ENCODE results near the gene ABL1. TPM values are rescaled to one million over a fixed set of nuclear protein-coding genes. Genes with fewer than 3 reads are reported as not detected.
"Not testable (repeated sequence)": the region's sequence is repeated elsewhere in the genome, so short reads cannot be mapped to it uniquely, and the experiment has no call there.

Gene ABL1
- polyA plus RNA-seq, 1 donor from 2014 or later: 18.5 TPM

DNA sequence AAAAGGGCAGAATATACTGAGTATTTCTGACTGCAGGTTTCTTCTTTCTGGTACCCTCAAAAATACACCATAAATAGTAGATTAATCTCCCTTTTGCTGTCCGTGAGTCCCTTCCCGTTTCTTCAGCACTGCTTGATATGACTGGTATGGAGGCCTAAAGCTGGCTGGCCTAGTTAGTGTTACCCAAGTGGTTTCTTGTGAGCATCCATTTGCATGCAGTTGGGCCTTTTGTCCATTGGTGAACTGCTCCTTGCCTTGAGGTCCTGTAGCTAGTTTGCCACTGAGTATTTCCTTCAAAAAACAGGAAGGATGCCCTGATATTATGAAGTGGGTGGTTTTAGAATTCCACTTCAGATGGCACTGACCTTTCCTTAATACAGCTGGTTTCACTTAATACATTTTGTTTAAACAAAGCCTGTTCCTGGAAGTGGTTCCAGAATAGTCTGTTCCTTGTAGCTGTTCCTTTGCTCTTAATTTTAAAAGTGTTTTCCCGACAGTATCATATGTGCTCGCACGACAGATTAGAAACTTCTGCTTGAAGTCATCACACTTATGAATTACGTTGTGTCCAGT lies 40.0 kb upstream of the ABL1 start:
- H3K9me3 ChIP-seq (ENCODE audit: low read length): no peaks in the 10 kb centered on the region
- no peaks in the 10 kb centered on the region for H3K27me3 ChIP-seq (ENCODE audit: insufficient read depth, low read depth, low read length)

DNA sequence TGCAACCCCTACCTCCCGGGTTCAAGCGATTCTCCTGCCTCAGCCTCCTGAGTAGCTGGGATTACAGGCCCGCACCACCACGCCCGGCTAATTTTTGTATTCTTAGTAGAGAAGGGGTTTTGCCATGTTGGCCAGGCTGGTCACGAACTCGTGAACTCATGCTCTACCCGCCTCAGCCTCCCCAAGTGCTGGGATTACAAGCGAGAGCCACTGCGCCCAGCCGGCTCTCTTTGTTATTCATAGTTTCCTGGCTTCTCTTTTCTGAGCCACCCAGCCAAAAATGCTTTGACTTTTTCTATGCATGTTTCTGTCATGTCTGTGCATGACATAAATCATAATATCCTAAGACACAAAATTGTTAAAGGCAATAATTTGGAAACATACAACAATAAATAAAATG lies 31.9 kb upstream of the ABL1 start:
- H3K27ac ChIP-seq (ENCODE audit: low read length); H3K4me2 ChIP-seq (ENCODE audit: low read length): not testable (repeated sequence)

More for the DNA sequence above, 40.0 kb upstream of the ABL1 start:
- Histone ChIP-seq H3K4me3 (ENCODE audit: low read length) (no peak overlapping the region), H2AFZ (ENCODE audit: low read depth, low read length) (no peak overlapping the region), H3K79me2 (replicated peaks; ENCODE audit: insufficient read depth, low read length) (no peaks in the 10 kb centered on the region), H4K20me1 (ENCODE audit: insufficient read depth) (no peaks in the 10 kb centered on the region), H3K27ac (ENCODE audit: low read length) (no peak overlapping the region), H3K36me3 (ENCODE audit: insufficient read depth, low read length) (no peaks in the 10 kb centered on the region), H3K9ac (ENCODE audit: low read length) (no peak overlapping the region), H3F3A (ENCODE audit: insufficient read depth, low read length, poor library complexity, severe bottlenecking) (no peaks in the 10 kb centered on the region), H3K9me2 (ENCODE audit: insufficient read depth, low read length) (no peaks in the 10 kb centered on the region), H3K4me2 (ENCODE audit: low read length) (no peak overlapping the region)
- no peak for TF ChIP-seq TAF1 (IDR thresholded peaks at IDR 0.05; ENCODE audit: low read depth)
- TF ChIP-seq, protein P1, sequence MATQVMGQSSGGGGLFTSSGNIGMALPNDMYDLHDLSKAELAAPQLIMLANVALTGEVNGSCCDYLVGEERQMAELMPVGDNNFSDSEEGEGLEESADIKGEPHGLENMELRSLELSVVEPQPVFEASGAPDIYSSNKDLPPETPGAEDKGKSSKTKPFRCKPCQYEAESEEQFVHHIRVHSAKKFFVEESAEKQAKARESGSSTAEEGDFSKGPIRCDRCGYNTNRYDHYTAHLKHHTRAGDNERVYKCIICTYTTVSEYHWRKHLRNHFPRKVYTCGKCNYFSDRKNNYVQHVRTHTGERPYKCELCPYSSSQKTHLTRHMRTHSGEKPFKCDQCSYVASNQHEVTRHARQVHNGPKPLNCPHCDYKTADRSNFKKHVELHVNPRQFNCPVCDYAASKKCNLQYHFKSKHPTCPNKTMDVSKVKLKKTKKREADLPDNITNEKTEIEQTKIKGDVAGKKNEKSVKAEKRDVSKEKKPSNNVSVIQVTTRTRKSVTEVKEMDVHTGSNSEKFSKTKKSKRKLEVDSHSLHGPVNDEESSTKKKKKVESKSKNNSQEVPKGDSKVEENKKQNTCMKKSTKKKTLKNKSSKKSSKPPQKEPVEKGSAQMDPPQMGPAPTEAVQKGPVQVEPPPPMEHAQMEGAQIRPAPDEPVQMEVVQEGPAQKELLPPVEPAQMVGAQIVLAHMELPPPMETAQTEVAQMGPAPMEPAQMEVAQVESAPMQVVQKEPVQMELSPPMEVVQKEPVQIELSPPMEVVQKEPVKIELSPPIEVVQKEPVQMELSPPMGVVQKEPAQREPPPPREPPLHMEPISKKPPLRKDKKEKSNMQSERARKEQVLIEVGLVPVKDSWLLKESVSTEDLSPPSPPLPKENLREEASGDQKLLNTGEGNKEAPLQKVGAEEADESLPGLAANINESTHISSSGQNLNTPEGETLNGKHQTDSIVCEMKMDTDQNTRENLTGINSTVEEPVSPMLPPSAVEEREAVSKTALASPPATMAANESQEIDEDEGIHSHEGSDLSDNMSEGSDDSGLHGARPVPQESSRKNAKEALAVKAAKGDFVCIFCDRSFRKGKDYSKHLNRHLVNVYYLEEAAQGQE (IDR thresholded peaks at IDR 0.05; ENCODE audit: borderline replicate concordance): no peak
- no peak for TF ChIP-seq RAD21 (conservative IDR thresholded peaks at IDR 0.05)

DNA sequence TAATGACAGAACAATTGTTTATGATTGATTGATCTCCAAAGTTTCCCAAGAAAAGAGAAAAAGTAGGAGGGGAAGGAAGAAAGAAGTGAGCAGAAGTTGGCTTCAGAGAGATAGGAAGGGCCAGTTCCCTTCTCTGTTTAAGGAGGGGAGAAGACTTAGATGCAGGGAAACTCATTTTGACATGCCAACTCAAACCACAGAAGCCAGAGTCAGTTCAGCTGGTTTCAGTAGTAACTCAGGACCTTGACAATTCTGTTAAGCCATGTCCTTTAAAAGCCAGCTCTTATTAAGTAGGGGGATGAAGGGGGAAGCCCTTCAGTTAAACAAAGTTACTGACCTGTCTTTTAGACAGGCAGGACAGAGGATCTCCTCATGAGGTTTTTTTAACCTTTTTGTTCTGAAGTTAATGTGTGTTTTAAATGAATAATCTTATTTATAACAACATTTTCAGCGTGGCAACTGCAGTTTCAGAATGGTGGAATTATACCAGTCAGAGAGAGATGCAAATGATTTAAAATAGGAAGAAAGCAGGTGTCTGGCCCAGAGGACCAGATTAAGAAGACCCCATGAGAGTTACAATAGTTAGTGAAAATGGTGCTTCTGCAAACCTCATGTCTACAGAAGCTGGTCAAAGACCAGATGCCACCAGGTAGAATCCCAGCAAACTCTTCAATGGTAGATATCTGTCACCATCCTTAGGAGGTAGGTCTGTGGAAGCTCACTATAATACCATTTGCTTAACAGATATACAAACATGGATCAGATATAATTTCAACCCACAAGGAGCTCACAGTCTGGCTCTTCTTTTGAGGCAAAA lies 29.3 kb upstream of the ABL1 start:
- Histone ChIP-seq H3K4me3 (ENCODE audit: low read length) (no peak overlapping the region), H3K27ac (ENCODE audit: low read length) (no peak overlapping the region)

More for the DNA sequence above, 31.9 kb upstream of the ABL1 start:
- H2AFZ ChIP-seq (ENCODE audit: low read depth, low read length); H3K79me2 ChIP-seq (replicated peaks; ENCODE audit: insufficient read depth, low read length); H3K27me3 ChIP-seq (ENCODE audit: insufficient read depth, low read depth, low read length); H3K9me2 ChIP-seq (ENCODE audit: insufficient read depth, low read length); H3K9me3 ChIP-seq (ENCODE audit: low read length); H3K36me3 ChIP-seq (ENCODE audit: insufficient read depth, low read length); H3K4me3 ChIP-seq (ENCODE audit: low read length); H4K20me1 ChIP-seq (ENCODE audit: insufficient read depth); H3K9ac ChIP-seq (ENCODE audit: low read length); H3F3A ChIP-seq (ENCODE audit: insufficient read depth, low read length, poor library complexity, severe bottlenecking): not testable (repeated sequence)

More for the DNA sequence above, 29.3 kb upstream of the ABL1 start:
- Histone ChIP-seq H3K36me3 (ENCODE audit: insufficient read depth, low read length) (no peaks in the 10 kb centered on the region), H3K9me3 (ENCODE audit: low read length) (no peaks in the 10 kb centered on the region), H3K9me2 (ENCODE audit: insufficient read depth, low read length) (no peaks in the 10 kb centered on the region), H3K27me3 (ENCODE audit: insufficient read depth, low read depth, low read length) (no peaks in the 10 kb centered on the region), H3K4me2 (ENCODE audit: low read length) (no peak overlapping the region), H3F3A (ENCODE audit: insufficient read depth, low read length, poor library complexity, severe bottlenecking) (no peaks in the 10 kb centered on the region), H3K79me2 (replicated peaks; ENCODE audit: insufficient read depth, low read length) (no peaks in the 10 kb centered on the region), H3K9ac (ENCODE audit: low read length) (no peak overlapping the region), H4K20me1 (ENCODE audit: insufficient read depth) (no peaks in the 10 kb centered on the region), H2AFZ (ENCODE audit: low read depth, low read length) (no peak overlapping the region)
- no peak for TF ChIP-seq EZH2 (IDR thresholded peaks at IDR 0.05; ENCODE audit: borderline replicate concordance, insufficient read depth, low read length, poor library complexity, severe bottlenecking)
- TF ChIP-seq MXI1 (conservative IDR thresholded peaks at IDR 0.05; ENCODE audit: poor library complexity, severe bottlenecking): no peak
- TF ChIP-seq RAD21 (conservative IDR thresholded peaks at IDR 0.05): no peak
- TF ChIP-seq POLR2AphosphoS5 (IDR thresholded peaks at IDR 0.05): no peak
- TF ChIP-seq, protein P1 (IDR thresholded peaks at IDR 0.05; ENCODE audit: borderline replicate concordance): no peak
- no peak for TF ChIP-seq EP300 (conservative IDR thresholded peaks at IDR 0.05; ENCODE audit: poor library complexity, severe bottlenecking)
- TF ChIP-seq, protein P2, sequence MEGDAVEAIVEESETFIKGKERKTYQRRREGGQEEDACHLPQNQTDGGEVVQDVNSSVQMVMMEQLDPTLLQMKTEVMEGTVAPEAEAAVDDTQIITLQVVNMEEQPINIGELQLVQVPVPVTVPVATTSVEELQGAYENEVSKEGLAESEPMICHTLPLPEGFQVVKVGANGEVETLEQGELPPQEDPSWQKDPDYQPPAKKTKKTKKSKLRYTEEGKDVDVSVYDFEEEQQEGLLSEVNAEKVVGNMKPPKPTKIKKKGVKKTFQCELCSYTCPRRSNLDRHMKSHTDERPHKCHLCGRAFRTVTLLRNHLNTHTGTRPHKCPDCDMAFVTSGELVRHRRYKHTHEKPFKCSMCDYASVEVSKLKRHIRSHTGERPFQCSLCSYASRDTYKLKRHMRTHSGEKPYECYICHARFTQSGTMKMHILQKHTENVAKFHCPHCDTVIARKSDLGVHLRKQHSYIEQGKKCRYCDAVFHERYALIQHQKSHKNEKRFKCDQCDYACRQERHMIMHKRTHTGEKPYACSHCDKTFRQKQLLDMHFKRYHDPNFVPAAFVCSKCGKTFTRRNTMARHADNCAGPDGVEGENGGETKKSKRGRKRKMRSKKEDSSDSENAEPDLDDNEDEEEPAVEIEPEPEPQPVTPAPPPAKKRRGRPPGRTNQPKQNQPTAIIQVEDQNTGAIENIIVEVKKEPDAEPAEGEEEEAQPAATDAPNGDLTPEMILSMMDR (IDR thresholded peaks at IDR 0.05; ENCODE audit: poor library complexity, severe bottlenecking): no peak
- no peak for TF ChIP-seq TAF1 (IDR thresholded peaks at IDR 0.05; ENCODE audit: low read depth)
- TF ChIP-seq SMC3 (conservative IDR thresholded peaks at IDR 0.05; ENCODE audit: poor library complexity): no peak

Data from neural cell (in vitro differentiated cells).